HepG2 (cell line): ENCODE measurements around the gene CLCN2. TPM values are rescaled to one million over a fixed set of nuclear protein-coding genes. Genes with fewer than 3 reads are reported as not detected.
A peak's percentile ranks its signal among the peaks of the same experiment; 100 is the strongest.

ENCODE experiments used
- ARHGAP35 ChIP-seq: sonication (generic); formaldehyde crosslinking; IDR thresholded peaks from 2 replicates; pipeline ENCODE4 v1.9.0; 2022; ENCODE audit warnings: mild to moderate bottlenecking, inconsistent platforms, moderate library complexity, missing genetic modification reagents, borderline replicate concordance
- FOXO1 ChIP-seq: sonication (generic); formaldehyde crosslinking; IDR thresholded peaks from 2 replicates; pipeline ENCODE4 v1.4.0; 2020; ENCODE audit warnings: missing genetic modification reagents
- GABPB1 ChIP-seq: IDR thresholded peaks from 2 replicates; pipeline ENCODE4 v1.6.1; 2016; ENCODE audit warnings: mild to moderate bottlenecking, missing genetic modification reagents, moderate library complexity, missing compliant biosample characterization
- HMG20A ChIP-seq: IDR thresholded peaks from 2 replicates; pipeline ENCODE4 v1.6.1; 2016; ENCODE audit warnings: borderline replicate concordance
- KDM1A ChIP-seq: IDR thresholded peaks from 2 replicates; pipeline ENCODE4 v1.6.1; 2016; ENCODE audit warnings: missing compliant biosample characterization
- MAF1 ChIP-seq: sonication (generic); formaldehyde crosslinking; IDR thresholded peaks from 2 replicates; pipeline ENCODE4 v1.5.0; 2020; ENCODE audit warnings: missing genetic modification reagents, borderline replicate concordance
- NFE2L1 ChIP-seq: sonication (generic); formaldehyde crosslinking; IDR thresholded peaks from 2 replicates; pipeline ENCODE4 v1.4.0; 2020; ENCODE audit warnings: missing genetic modification reagents, mild to moderate bottlenecking, borderline replicate concordance
- NFYB ChIP-seq: sonication (generic); formaldehyde crosslinking; IDR thresholded peaks from 2 replicates; pipeline ENCODE4 v1.4.0; 2020; ENCODE audit warnings: missing genetic modification reagents
- NR1H2 ChIP-seq: sonication (generic); formaldehyde crosslinking; IDR thresholded peaks from 2 replicates; pipeline ENCODE4 v1.8.1; 2022; ENCODE audit warnings: low read depth, missing genetic modification reagents, borderline replicate concordance
- NRL ChIP-seq: sonication (generic); formaldehyde crosslinking; IDR thresholded peaks from 2 replicates; pipeline ENCODE4 v1.5.0; 2020; ENCODE audit warnings: missing genetic modification reagents, mild to moderate bottlenecking, moderate library complexity, borderline replicate concordance
- POLR2AphosphoS5 ChIP-seq: IDR thresholded peaks from 2 replicates; pipeline ENCODE4 v1.6.1; 2012; ENCODE audit warnings: low read depth, low read length
- RFX3 ChIP-seq: IDR thresholded peaks from 2 replicates; pipeline ENCODE4 v1.6.1; 2016; ENCODE audit warnings: missing biosample characterization, missing genetic modification reagents
- SP1 ChIP-seq, 2 experiments: fragments of 450-650 bp in 1 of 2; sonication (generic) in 1 of 2; formaldehyde crosslinking in 1 of 2; IDR thresholded peaks; 2 replicates each; pipeline versions ENCODE4 v1.4.0 to v1.6.1; 2016 to 2020; ENCODE audit warnings: missing genetic modification reagents in 1 of 2
- ZIK1 ChIP-seq: sonication (generic); formaldehyde crosslinking; IDR thresholded peaks from 2 replicates; pipeline ENCODE4 v1.5.0; 2020; ENCODE audit warnings: mild to moderate bottlenecking, low read depth, missing genetic modification reagents, borderline replicate concordance
- ZNF12 ChIP-seq: sonication (generic); formaldehyde crosslinking; IDR thresholded peaks from 2 replicates; pipeline ENCODE4 v1.5.0; 2020; ENCODE audit warnings: missing genetic modification reagents
- ZNF17 ChIP-seq: sonication (generic); formaldehyde crosslinking; IDR thresholded peaks from 2 replicates; pipeline ENCODE4 v1.5.0; 2020; ENCODE audit warnings: mild to moderate bottlenecking, missing genetic modification reagents
- ZNF232 ChIP-seq: sonication (generic); formaldehyde crosslinking; IDR thresholded peaks from 2 replicates; pipeline ENCODE4 v1.4.0; 2020; ENCODE audit warnings: missing genetic modification reagents, borderline replicate concordance
- ZNF253 ChIP-seq: sonication (generic); formaldehyde crosslinking; IDR thresholded peaks from 2 replicates; pipeline ENCODE4 v1.8.0; 2022; ENCODE audit warnings: mild to moderate bottlenecking, missing genetic modification reagents, borderline replicate concordance
- ZNF496 ChIP-seq: sonication (generic); formaldehyde crosslinking; IDR thresholded peaks from 2 replicates; pipeline ENCODE4 v1.8.1; 2023; ENCODE audit warnings: mild to moderate bottlenecking, moderate library complexity, missing genetic modification reagents; ENCODE audit not compliant: insufficient replicate concordance
- ZNF839 ChIP-seq: sonication (generic); formaldehyde crosslinking; IDR thresholded peaks from 2 replicates; pipeline ENCODE4 v1.4.0; 2020; ENCODE audit warnings: missing genetic modification reagents, mild to moderate bottlenecking, borderline replicate concordance
- polyA plus RNA-seq, 8 experiments: library from polyadenylated mRNA; depleted of rRNA in 3 of 8; stranded (reverse) in 7 of 8; unstranded in 1 of 8; fragments of >200 nt; fragmentation: Illumina TruSeq in 4 of 8; extraction: Trizol in 4 of 8; gene quantifications; 2 replicates each; pipeline versions ENCODE4 v1.2.1 to v1.2.3, GENCODE V29; 2011 to 2016; ENCODE audit warnings: low read depth in 4 of 8, missing spikeins in 1 of 8, mixed read lengths in 1 of 8; ENCODE audit not compliant: insufficient read depth in 1 of 8
- total RNA-seq, 5 experiments: library from RNA; depleted of rRNA; stranded (reverse); fragments of >200 nt; fragmentation: Illumina TruSeq; extraction: Trizol; gene quantifications; 2 replicates each; pipeline ENCODE4 v1.2.3, GENCODE V29; 2016; ENCODE audit warnings: low read depth in 1 of 5
- TF ChIP-seq, protein P1 (sequence below): sonication (generic); formaldehyde crosslinking; IDR thresholded peaks from 2 replicates; pipeline ENCODE4 v1.8.0; 2022; ENCODE audit warnings: missing genetic modification reagents, low read depth, mild to moderate bottlenecking, borderline replicate concordance
- TF ChIP-seq, protein P2 (sequence below): sonication (generic); formaldehyde crosslinking; IDR thresholded peaks from 2 replicates; pipeline ENCODE4 v1.5.1; 2020; ENCODE audit warnings: missing genetic modification reagents, mild to moderate bottlenecking, borderline replicate concordance
- TF ChIP-seq, protein P3 (sequence below): sonication (generic); formaldehyde crosslinking; IDR thresholded peaks from 2 replicates; pipeline ENCODE4 v1.4.0; 2020; ENCODE audit warnings: missing genetic modification reagents, borderline replicate concordance
- TF ChIP-seq, protein P4 (sequence below): sonication (generic); formaldehyde crosslinking; IDR thresholded peaks from 2 replicates; pipeline ENCODE4 v1.8.0; 2022; ENCODE audit warnings: mild to moderate bottlenecking, missing genetic modification reagents; ENCODE audit not compliant: insufficient replicate concordance

The CLCN2 gene
- total and polyA plus RNA-seq, 2 of the 13 experiments (the other 11 are each of a cell fraction or from before 2014, with no cell fraction given): 11.4 to 13.5 TPM

DNA sequence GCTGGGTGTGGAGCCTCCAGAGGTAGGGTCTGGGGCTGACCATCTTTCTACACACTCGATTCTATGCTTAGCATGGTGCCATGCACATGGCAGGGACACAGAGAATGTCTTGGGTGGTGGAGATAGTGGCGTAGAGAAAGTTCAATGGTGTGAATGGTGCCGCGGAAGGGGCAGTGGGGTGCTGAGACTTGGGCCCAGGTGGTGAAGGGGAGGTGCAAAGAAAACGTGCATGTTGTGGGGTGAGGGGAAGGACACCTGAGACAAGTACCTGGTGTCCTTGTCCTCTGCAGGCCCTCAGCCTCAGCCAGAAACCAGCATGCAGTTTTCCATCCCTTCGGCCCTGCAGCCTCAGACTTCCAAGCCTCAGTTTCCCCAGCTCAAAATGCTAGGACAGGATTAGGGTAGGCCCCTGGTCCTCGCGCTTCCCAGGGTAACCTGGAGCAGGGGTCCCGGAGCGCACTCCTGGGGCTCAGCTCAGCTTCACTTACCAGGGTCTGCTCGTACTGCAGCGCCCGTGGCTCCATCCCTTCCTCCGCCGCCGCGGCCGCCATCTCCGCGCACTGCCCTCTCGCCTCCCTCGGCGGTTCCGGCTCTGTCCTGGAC lies 375 bp downstream of the CLCN2 start (continued):
- TF ChIP-seq ARHGAP35 (CRISPR knock-in tag): no peak; the same call in 1 of the 2 replicates
- TF ChIP-seq, protein P1, sequence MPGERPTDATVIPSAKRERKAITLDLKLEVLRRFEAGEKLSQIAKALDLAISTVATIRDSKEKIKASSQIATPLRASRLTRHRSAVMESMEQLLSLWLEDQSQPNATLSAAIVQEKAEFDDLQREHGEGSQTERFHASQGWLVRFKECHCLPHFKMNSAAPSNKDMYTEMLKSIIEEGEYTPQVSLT (CRISPR knock-in tag): no peak
- no peak for TF ChIP-seq NFYB (CRISPR knock-in tag)
- TF ChIP-seq ZIK1 (CRISPR knock-in tag): no peak
- no peak for TF ChIP-seq ZNF253 (CRISPR knock-in tag)
- TF ChIP-seq, protein P2, sequence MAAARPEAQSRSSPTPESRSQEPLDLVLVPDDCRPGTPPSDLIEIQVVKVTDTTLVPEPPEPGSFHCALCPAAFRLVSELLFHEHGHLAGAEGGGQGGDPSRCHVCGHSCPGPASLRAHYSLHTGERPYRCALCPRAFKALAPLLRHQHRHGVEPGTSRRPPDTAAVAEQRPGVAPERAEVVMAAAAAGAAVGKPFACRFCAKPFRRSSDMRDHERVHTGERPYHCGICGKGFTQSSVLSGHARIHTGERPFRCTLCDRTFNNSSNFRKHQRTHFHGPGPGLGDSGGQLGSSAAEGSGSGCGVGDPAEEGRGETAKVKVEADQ (CRISPR knock-in tag): no peak
- no peak for TF ChIP-seq ZNF12 (CRISPR knock-in tag)
- no peak for TF ChIP-seq HMG20A (CRISPR knock-in tag)
- peak; percentile 7; the same call in 1 of the 2 replicates for TF ChIP-seq GABPB1
- no peak for TF ChIP-seq FOXO1 (CRISPR knock-in tag)
- TF ChIP-seq, protein P3, sequence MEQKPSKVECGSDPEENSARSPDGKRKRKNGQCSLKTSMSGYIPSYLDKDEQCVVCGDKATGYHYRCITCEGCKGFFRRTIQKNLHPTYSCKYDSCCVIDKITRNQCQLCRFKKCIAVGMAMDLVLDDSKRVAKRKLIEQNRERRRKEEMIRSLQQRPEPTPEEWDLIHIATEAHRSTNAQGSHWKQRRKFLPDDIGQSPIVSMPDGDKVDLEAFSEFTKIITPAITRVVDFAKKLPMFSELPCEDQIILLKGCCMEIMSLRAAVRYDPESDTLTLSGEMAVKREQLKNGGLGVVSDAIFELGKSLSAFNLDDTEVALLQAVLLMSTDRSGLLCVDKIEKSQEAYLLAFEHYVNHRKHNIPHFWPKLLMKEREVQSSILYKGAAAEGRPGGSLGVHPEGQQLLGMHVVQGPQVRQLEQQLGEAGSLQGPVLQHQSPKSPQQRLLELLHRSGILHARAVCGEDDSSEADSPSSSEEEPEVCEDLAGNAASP (CRISPR knock-in tag): no peak
- TF ChIP-seq POLR2AphosphoS5: no peak
- no peak for TF ChIP-seq MAF1
- TF ChIP-seq NRL (CRISPR knock-in tag): peak; percentile 69; the same call in 1 of the 2 replicates
- TF ChIP-seq KDM1A (CRISPR knock-in tag): no peak
- no peak for TF ChIP-seq SP1 (IDR thresholded peaks at IDR 0.05)
- no peak for TF ChIP-seq SP1 (CRISPR knock-in tag; IDR thresholded peaks at IDR 0.05)
- TF ChIP-seq ZNF839: peak; percentile 18; the same call in 1 of the 2 replicates
- TF ChIP-seq, protein P4, sequence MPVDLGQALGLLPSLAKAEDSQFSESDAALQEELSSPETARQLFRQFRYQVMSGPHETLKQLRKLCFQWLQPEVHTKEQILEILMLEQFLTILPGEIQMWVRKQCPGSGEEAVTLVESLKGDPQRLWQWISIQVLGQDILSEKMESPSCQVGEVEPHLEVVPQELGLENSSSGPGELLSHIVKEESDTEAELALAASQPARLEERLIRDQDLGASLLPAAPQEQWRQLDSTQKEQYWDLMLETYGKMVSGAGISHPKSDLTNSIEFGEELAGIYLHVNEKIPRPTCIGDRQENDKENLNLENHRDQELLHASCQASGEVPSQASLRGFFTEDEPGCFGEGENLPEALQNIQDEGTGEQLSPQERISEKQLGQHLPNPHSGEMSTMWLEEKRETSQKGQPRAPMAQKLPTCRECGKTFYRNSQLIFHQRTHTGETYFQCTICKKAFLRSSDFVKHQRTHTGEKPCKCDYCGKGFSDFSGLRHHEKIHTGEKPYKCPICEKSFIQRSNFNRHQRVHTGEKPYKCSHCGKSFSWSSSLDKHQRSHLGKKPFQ (CRISPR knock-in tag): no peak
- no peak for TF ChIP-seq ZNF17
- TF ChIP-seq ZNF496 (CRISPR knock-in tag): no peak
- no peak for TF ChIP-seq NFE2L1 (CRISPR knock-in tag)
- no peak for TF ChIP-seq RFX3 (CRISPR knock-in tag)
- 0 out of 2 replicates have a peak, but pooled peaks have one; percentile 13 for TF ChIP-seq NR1H2
- no peak for TF ChIP-seq ZNF232 (CRISPR knock-in tag)
